Embryonic facial prominence (tissue), 1 donor: ENCODE results near the gene PTPDC1.
"Not testable (repeated sequence)": the region's sequence is repeated elsewhere in the genome, so short reads cannot be mapped to it uniquely, and the experiment has no call there.

Experiments used
- DNase-seq: peaks from one replicate; pipeline ENCODE4 v3.0.0-alpha.2; 2016; ENCODE audit errors: extremely low spot score

PTPDC1 gene

GRCh38 chr9:94094219-94095145 lies 10.2 kb downstream of the PTPDC1 start:
- not testable (repeated sequence) for DNase-seq

- no peak for DNase-seq
Observed at GRCh38 chr9:94096819-94097577, 12.7 kb downstream of the PTPDC1 start.

GRCh38 chr9:94097788-94098414 lies 13.6 kb downstream of the PTPDC1 start:
- DNase-seq, result no peak

GRCh38 chr9:94100152-94100879 lies 16.1 kb downstream of the PTPDC1 start:
- DNase-seq, result no peak

- no peak for DNase-seq
Observed at GRCh38 chr9:94101162-94101853, 17.0 kb downstream of the PTPDC1 start.

GRCh38 chr9:94108584-94108983 lies 24.3 kb downstream of the PTPDC1 start:
- DNase-seq, result no peak

- DNase-seq, result no peak
Observed at GRCh38 chr9:94110821-94111252, 26.6 kb downstream of the PTPDC1 start.

GRCh38 chr9:94111446-94111845 lies 27.2 kb downstream of the PTPDC1 start:
- no peak for DNase-seq

- DNase-seq, result no peak
Observed at GRCh38 chr9:94112716-94113465, 28.6 kb downstream of the PTPDC1 start.

GRCh38 chr9:94120088-94120487 lies 35.8 kb downstream of the PTPDC1 start:
- not testable (repeated sequence) for DNase-seq

- no peak for DNase-seq
Observed at GRCh38 chr9:94120854-94121376, 36.7 kb downstream of the PTPDC1 start.

- DNase-seq, result no peak
Observed at GRCh38 chr9:94126844-94127243, 42.6 kb downstream of the PTPDC1 start.

GRCh38 chr9:94127806-94128205 lies 43.5 kb downstream of the PTPDC1 start:
- no peak for DNase-seq

- DNase-seq, result no peak
Observed at GRCh38 chr9:94128580-94128979, 44.3 kb downstream of the PTPDC1 start.

GRCh38 chr9:94134629-94135028 lies 50.4 kb downstream of the PTPDC1 start:
- DNase-seq, result no peak

- no peak for DNase-seq
Observed at GRCh38 chr9:94135222-94135621, 51.0 kb downstream of the PTPDC1 start.

GRCh38 chr9:94139672-94140417 lies 55.6 kb downstream of the PTPDC1 start:
- DNase-seq, result no peak

GRCh38 chr9:94140418-94140780 lies 56.1 kb downstream of the PTPDC1 start:
- DNase-seq, result no peak
